Anterior cingulate cortex (tissue), 58 donors: ENCODE results near the gene MESP2.
"Not testable (repeated sequence)": the region's sequence is repeated elsewhere in the genome, so short reads cannot be mapped to it uniquely, and the experiment has no call there.

Experiments used
- DNase-seq, 58 donors: peaks; one replicate each; lab custom pipeline; 2025; lab: John Stamatoyannopoulos, UW

MESP2 gene

DNA sequence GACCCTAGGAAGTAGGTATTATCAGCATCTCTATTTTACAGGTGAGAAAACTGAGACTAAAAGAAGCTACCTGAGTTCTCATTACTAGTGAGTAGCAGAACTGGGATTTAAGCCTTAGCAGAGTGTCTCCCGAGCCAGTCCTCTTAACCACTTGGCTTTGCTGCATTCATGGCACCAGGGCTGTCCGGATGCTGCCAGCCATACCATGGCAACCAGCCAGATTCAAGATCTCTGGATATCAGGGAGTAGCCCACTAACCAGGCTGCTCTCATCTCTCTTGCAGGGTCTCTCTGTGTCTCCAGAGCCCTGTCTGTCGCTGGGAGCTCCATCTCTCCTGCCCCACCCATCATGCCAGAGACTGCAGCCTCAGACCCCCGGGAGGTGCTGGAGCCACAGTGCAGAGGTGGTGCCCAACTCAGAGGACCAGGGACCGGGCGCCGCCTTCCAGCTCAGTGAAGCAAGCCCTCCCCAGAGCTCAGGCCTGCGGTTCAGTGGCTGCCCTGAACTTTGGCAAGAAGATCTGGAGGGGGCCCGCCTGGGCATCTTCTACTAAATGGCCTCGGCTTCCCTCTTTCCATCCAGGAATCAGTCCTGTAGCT, 1.7 kb downstream of the MESP2 start:
- DNase-seq, result peak in 14 of 58 donors; percentile 5 to 46 (median 16)

DNA sequence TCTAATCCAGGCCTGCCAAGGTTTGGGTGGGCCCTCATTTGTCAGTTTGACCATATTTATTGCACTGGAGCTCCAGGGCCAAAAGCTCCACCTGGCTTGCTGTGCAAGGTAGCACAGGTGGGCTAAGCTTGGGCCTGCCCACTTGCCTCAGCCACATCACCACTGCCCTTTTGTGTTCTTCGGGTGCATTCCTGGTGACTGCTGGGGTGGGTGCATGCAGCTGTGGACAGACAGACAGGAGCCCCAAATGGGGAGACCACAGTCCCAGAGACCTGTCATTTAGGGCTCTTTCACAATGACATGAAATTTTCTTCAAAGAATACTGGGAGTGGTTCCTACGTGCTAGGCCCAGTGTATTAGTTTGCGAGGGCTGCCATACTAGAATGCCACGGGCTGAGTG, 2.7 kb downstream of the MESP2 start:
- DNase-seq, result no peak

DNA sequence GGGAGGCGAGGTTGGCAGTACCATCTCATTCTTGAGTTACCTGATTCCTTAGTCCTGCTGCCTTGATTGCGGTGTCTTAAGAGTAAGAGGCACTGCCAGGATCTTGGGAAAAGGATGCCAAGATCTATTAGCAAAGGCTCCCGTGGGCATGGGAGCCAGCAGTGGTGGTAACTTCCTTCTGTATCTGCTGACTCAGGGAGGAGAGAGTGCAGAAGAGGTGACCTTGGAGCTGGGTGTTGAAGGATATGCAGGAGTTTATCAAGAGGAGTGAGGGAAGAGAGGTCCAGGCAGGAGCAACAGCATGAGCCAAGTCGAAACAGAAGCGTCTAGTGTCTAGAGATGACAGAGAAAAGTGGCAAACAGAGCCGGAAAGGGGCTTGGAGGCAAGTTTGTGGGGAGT, 4.5 kb downstream of the MESP2 start:
- DNase-seq, result no peak

DNA sequence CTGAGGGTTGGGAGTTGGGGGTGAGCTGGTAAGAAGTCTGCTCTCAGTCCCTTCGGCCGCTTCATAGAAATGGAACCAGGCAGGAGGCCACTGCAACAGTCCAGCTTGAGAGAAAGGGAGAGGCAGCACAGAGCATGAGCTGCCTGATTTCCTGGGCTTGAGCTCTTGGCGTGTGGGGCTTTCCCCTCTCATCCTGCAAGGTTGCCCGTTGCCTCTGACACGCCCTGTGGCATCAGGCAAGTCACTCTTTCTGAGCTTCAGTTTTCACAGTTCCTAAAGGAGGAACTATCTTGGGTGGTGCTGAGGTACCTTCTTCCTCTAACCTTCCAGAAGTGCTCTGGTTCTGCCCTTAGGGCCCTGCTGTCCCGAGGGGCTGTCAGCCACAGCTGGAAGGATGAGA, 4.9 kb downstream of the MESP2 start:
- DNase-seq, result no peak

DNA sequence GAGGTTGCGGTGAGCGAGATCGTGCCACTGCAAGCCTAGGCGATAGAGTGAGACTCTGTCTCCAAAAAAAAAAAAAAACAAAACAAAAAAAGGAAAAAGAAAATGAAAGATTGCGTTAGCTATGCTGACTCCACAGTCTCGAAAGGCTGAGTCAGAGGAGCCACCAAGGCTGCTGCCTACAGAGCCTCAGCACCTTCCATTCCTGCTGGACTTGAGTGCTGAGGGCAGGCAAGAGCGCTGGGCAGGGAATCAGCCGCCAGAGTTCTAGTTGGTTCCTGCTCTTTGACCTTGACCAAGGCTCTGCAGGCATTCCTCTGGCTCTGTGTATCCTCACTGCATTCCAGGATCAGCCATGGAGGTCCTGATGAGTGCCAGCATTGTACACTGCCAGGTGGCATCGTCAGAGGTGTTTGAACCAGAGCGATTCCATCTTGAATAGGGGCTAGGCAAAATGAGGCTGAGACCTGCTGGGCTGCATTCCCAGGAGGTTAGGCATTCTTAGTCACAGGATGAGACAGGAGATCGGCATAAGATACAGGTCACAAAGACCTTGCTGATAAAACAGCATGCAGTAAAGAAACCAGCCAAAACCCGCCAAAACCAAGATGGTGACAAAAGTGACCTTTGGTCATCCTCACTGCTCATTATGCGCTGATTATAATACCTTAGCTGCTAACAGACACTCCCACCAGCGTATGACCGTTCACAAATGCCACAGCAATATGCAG, 5.9 kb downstream of the MESP2 start:
- no peak for DNase-seq

DNA sequence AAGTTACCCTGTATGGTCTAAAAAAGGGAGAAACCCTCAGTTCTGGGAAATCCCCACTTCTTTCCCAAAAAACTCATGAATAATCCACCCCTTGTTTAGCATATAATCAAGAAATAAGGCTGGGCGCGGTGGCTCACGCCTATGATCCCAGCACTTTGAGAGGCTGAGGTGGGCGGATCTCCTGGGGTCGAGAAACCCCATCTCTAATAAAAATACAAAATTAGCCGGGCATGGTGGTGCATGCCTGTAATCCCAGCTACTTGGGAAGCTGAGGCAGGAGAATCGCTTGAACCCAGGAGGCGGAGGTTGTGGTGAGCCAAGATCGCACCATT, 6.5 kb downstream of the MESP2 start:
- not testable (repeated sequence) for DNase-seq

DNA sequence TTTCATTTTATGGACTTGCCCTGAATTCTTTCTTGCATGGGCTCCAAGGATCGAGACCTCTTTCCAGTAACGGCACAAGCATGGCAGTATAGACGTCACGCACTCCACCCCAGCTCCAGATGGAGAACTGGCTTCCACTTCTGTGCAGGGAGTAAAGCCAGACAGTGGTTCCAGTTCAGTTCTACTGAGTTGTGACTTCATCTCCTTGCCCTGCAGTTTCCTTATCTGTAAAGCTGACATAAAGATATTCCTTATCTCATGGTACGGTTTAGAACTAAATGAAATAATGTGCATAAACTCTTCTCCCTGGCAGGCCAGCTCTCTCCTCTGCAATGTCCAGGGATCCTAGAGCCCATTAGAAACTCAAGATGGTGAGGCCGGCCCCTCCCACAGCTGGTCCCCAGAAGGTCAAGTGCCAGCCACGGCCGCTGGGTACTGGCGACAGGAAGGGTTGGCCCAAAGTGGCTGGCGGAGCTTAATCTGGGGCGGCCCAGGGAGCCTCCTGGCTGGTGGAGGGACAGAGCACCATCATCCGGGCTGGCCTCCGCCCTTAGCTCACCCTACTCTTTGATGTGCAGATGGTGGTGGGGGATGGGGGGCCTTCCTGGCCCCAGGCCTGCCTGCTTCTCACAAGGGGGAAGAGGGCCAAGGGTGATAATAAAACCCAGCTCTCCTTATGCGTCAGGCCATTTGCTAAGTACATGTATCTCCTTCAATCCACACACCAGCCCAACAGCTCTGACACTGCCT, 7.2 kb downstream of the MESP2 start:
- no peak for DNase-seq

DNA sequence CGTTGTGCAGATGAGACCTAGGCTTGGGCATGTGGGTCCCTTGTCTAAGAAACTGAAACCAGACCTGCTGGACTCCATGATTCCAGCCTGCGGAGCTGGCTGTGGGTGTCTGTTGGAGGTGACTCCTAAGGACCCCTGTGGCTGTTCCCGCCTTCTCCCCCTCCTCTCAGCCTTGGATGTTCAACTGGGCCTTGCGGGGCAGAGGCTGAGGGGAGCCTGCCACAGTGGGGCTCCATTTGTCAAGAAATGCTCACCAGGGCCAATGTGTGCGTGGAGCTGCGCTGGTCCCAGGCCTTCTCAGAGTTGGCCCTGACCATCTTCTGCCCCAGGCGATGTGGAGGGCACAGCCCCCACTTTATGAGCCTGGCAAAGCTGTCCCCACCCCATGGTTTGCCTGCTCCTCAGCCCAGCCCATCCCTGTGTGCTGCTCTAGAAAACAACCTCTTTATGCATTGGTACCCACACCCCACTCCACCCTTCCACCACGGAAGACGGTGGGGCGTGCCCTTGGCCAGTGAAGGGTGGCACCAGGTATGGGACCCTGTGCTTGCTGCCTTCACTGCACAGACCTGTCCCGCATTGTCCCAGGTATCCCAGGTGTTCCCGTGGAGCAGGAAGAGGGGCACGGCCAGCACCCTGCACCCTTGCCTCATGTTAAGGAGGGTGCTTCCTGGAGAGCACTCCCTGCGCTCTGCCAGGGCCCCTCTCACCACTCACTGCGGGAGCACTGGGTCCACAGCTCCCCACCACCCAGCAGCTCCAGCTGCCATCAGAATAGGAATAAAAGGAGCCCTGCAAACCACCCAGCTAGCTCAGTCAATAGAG, 7.9 kb downstream of the MESP2 start:
- no peak for DNase-seq

DNA sequence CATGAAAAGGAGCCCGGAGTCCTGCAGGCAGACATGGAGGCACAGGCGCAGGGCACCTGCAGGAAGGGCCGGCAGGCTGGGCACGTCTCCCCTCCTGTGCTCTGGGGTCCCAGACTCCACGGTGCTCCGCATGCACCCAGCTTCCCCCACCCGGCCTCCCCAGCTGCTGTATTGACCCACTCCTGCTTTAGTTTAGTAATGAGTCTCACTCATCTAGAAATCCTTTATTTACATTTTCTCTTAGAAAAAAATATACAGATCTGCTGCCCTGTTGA, 8.5 kb downstream of the MESP2 start:
- DNase-seq, result no peak

DNA sequence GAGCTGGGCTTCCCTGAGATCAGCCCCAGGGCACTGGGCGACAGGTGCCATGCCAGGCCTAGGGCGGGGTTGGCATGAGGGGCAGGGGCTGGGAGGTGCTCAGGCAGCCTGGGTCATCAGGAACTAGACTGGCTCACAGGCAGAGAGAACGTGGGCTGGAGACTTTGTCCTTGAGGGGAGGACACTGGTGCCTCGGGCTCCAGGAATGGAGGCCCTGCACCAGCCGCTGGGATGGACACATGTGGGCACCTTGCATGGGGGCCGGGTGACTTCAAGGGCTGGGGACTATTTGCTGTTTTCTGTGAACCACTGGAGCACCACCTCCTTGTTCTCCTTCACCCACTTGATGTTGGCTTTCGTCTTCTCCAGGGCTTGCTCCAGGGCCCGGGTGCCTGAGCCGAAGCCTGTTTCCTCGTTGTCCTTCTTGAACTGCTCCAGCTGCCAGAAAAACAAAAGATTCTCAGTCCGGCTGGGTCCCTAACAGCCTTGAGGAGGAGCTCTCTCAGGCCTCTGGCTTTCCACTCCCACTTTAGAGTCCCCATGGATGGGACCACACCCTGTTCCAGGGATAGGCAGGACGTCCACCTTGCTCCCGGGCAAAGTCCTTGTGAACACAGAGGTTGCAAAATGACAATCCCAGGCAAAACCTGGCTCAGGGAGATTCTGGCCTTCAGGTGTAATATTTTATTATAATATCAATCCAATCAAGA, 9.1 kb downstream of the MESP2 start:
- no peak for DNase-seq

DNA sequence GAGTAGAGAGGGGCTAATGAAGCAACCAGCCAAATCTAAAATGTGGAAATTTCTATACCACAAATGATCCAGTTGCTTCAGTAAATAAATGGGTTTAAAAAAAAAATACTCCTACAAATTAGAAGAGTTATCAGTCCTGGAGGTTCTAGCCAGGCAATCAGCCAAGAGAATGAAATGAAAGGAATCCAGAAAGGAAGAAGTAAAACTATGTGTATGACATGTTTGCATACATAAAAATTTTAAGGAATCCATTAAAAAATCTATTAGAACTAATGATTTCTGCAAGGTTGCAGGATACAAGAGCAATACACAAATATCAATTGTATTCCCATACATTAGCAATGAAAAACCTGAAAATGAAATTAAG, 9.6 kb downstream of the MESP2 start:
- DNase-seq, result no peak

DNA sequence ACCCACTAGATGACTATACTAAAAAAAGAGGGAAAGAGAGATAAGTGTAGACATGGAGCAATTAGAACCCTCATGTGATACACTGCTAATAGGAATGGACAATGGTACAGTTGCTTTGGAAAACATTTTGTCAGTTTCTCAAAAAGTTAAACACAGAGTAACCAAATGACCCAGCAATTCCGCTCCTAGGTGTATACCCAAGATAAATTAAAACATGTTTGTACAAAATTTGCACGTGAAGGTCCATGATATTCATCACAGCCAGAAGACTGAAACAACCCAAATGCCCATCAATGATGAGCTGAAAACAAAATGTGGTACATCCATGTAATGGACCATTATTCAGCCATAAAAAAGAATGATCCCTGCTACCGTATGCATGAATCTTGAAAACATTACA, 11.8 kb downstream of the MESP2 start:
- no peak for DNase-seq

DNA sequence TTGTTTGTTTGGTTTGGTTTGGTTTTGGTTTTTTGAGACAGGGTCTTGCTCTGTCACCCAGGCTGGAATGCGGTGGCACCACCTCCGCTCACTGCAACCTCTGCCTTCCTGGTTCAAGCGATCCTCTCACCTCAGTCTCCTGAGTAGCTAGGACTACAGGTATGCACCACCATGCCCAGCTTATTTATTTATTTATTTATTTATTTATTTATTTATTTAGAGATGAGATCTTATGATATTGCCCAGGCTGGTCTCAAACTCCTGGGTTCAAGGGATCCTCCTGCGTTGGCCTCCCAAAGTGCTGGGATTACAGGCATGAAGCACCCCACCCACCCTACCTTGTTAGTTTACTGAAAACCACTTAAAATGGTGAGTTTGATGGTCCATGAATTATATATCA, 12.5 kb downstream of the MESP2 start:
- DNase-seq, result not testable (repeated sequence)

DNA sequence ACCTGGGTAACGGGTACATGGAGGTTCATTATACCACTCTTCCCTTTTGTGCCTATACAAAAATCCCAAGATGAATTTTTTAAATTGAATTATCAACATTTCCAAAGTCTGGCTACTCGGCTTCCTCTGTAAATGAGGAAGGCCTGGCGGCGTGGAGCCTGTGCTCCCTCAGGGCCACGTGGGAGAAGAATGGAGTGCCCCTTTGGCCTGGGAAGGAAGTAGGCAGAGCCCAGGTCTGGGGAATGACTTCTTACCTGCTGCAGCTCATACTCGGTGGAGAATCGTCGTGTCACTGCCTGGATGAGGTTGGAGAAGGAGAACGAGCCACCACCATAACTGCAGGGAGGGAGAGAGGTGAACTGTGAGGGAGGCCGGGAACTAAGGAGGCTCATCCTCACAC, 14.1 kb downstream of the MESP2 start:
- DNase-seq, result no peak

DNA sequence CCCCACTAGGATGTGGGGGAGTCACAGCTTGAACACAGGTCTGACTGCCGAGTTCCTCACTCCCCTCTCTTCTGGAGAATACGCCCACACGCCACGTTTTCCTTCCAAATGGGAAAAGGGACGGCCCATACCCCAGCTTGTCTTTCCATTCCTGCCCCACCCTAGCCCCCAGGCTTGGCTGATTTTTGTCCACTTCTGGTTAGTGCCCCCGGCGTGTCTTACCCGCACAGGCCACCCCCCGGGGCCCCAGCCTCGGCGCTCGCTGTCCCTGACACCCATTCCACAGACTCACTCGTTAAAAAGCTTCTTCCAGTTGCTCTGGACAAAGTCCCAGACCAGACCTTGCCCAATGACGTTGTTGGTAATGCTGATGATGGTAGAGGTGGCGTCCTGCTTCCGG, 14.5 kb downstream of the MESP2 start:
- no peak for DNase-seq

DNA sequence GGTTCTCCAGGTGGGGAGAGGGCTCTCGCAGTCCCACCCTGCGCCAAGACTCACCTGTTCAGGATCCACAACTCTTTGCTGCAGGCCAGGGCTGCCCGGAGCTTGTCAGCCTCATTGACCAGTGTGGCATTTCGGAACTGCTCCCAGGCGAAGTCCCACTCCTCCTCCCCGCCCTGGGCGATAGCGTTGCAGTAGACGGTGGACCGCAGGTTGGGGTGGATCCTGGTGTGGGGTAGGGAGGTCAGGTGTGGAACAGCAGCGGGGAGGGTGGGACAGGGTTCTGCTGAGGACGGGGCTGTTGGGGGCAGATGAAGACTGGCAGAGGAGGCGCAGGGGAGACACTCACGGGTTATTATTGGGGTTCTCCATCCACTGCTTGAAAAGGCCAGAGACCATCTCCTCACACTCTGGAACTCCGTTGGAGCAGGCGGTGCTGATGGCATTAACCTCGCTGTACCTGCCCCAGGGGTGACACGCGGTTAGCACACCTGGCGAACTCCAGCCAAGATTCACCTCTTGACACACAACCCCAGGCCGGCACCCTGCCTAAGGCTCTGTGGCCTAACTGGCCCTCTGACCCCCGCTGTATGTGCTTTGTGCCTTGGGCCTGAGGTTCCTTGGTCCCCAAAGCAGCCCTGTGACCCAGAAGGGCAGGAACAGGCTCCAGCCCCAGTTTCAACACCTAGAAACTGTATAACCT, 16.1 kb downstream of the MESP2 start:
- DNase-seq, result no peak

DNA sequence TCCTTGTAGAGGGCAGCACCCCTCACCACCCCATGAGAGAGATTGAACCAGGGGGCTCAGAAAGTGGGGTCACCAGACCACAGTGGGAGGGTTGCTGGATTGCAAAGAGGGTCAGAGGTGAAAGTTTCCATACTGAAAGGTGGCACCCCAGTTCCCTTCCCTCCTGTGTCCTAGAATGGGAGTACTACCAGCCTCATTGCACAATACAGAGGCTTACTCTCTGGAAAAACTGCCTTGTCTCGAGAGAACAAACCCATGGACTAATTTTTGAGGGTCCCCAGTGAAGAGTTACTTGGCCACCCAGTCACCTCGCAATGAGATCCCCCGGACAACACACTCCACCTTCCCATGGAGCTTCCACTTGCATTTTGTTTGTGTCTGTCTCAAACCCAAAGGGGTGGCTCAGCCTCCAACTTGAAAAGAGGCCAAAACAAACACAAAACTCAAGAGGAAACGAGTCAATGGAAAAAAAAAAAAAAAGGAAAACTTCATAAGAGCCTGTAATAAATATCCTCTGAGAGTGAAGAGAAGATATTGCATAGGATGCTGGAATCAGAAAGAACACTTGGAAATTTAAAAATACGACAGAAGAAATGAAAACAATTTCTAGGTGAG, 18.6 kb downstream of the MESP2 start:
- DNase-seq, result no peak

DNA sequence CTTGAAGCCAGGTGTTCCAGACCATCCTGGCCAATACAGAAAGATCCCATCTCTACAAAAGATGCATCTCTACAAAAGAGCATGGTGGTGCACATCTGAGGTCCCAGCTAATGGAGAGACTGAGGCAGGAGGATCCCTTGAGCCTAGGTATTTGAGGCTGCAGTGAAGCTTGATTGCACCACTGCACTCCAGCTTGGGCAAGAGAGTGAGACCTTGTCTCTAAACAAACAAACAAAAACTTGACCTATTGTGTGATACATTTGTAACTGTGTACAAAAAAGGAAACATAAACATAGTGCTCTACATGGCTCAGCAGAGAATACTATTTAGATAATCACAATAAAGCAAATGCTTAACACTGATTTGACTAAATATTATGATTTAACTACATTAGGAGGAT, 19.9 kb downstream of the MESP2 start:
- no peak for DNase-seq

DNA sequence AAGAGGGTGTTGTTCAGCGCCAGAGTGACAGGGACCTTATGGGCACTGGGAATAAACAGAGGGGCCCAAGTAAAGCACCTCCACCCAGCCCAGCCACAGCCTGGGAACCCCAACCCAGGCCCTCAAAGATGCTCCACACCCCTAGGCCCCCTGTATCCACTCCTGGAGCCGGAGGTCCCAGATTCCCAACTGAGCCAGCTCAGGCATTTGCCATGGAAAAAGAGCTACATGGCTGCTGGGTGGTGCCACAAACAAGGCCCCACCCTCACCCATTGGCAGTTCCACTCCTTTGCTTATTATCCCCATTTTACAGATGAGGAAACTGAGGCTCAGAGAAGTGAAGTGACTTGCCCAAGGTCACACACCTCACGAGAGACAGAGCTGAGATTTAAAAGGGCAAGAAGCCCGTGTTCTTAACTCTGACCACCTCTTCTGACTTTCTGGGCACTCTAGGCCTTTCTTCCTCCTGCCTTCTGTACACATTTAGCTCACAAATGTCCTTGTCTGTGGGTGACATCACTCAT, 21.6 kb downstream of the MESP2 start:
- DNase-seq, result no peak
